HG02870 (cell line): ENCODE results near the gene TMEM120B.

ENCODE experiments used
- ATAC-seq: cut with Tn5 transposase; IDR thresholded peaks from one replicate; pipeline ENCODE4 v1.9.1; 2021; ENCODE audit warnings: mild to moderate bottlenecking, moderate library complexity; ENCODE audit not compliant: unreplicated experiment

Gene TMEM120B

GRCh38 chr12:121830134-121830533 is 117.6 kb downstream of the TMEM120B start:
- ATAC-seq, result no peak

- no peak for ATAC-seq
These were observed 118.2 kb downstream of the TMEM120B start for GRCh38 chr12:121830588-121831265.
